ENCODE results near the gene SYT17. TPM values are rescaled to one million over a fixed set of nuclear protein-coding genes. Genes with fewer than 3 reads are reported as not detected.

SYT17 gene
- total RNA-seq, 1 experiment from 2014 or later: 10.3 TPM

DNA sequence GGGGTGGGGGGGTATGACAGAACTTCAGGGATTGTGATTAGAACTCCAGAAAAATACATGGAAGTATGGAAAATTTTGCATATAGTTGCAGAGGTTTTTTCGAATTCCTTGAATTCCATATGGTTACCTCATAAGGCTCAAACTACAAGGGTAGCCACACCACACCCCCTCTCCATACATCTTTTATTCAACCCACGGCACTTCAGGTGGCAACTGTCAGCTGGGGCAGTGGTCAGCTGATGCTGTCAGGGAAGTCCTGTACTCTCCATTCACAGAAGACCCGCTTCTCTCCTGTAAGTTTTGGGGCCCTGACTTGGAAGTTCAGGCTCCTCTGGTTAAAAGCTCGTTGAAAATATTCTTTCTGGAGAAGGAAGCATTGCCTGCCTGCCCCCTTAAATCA lies 60.0 kb downstream of the SYT17 start:
- ChIA-PET POLR2A (no interaction called here), RAD21 (ENCODE audit: low non-redundant PET in 1 of 2, low total read pairs in 2 of 2, uncharacterized antibody in 2 of 2, unreplicated experiment in 2 of 2) (no interaction called here), CTCF (no interaction called here)
- Histone ChIP-seq H3K4me2 (ENCODE audit: low read length) (no peak overlapping the region), H3K79me2 (ENCODE audit: insufficient read depth, low read length) (no peaks in the 10 kb centered on the region), H3K27ac (ENCODE audit: low read depth, low read length) (no peak overlapping the region), H4K20me1 (ENCODE audit: insufficient read depth) (no peaks in the 10 kb centered on the region), H3K4me3 (replicated peaks in 1 of 2; ENCODE audit: low read depth in 1 of 2, low read length in 2 of 2) (no peak overlapping the region), H3K9me3 (ENCODE audit: control insufficient read depth in 1 of 2, insufficient read depth in 1 of 2, low read depth in 1 of 2, low read length in 2 of 2) (no peaks in the 10 kb centered on the region; a peak in 1 of 4 replicates), H2AFZ (ENCODE audit: low read depth, low read length, poor library complexity, severe bottlenecking) (no peak overlapping the region), H3K9ac (ENCODE audit: low read length) (no peak overlapping the region), H3K36me3 (ENCODE audit: control insufficient read depth in 1 of 2, insufficient read depth in 2 of 2, low read length in 2 of 2) (peaks cover 8 to 21% of the 10 kb centered on the region in 2 experiments), H3K27me3 (ENCODE audit: insufficient read depth, low read length) (no peaks in the 10 kb centered on the region), H3K4me1 (ENCODE audit: control insufficient read depth in 1 of 2, insufficient read depth in 2 of 2, low read length in 2 of 2) (peaks cover 0 to 4% of the 10 kb centered on the region in 2 experiments; a peak in 1 of 4 replicates), H3K9me2 (ENCODE audit: insufficient read depth) (no peaks in the 10 kb centered on the region)
- intact Hi-C loops (cut with micrococcal nuclease): no loop called here
- TF ChIP-seq SIN3A (IDR thresholded peaks at IDR 0.05; ENCODE audit: low read depth): no peak
- TF ChIP-seq FOSL1 (IDR thresholded peaks at IDR 0.05; ENCODE audit: low read depth): no peak
- no peak for TF ChIP-seq ELF1 (IDR thresholded peaks at IDR 0.05; ENCODE audit: borderline replicate concordance, low read depth)
- TF ChIP-seq ZBTB33 (IDR thresholded peaks at IDR 0.05; ENCODE audit: extremely low read depth, insufficient replicate concordance, low read length): no peak
- BruUV-seq (replicated peaks): no TSS peak
- no peak for ATAC-seq
- DNase-seq (ENCODE audit: low read depth, low spot score): no peak

- Histone ChIP-seq H3K4me3 (replicated peaks in 1 of 2; ENCODE audit: low read depth in 1 of 2, low read length in 2 of 2) (no peak overlapping the region), H3K4me2 (ENCODE audit: low read length) (no peak overlapping the region), H3K4me1 (ENCODE audit: control insufficient read depth in 1 of 2, insufficient read depth in 2 of 2, low read length in 2 of 2) (peaks cover 0 to 4% of the 10 kb centered on the region in 2 experiments; a peak in 1 of 4 replicates), H3K9me2 (ENCODE audit: insufficient read depth) (no peaks in the 10 kb centered on the region), H4K20me1 (ENCODE audit: insufficient read depth) (no peaks in the 10 kb centered on the region), H3K79me2 (ENCODE audit: insufficient read depth, low read length) (no peaks in the 10 kb centered on the region), H3K27me3 (ENCODE audit: insufficient read depth, low read length) (no peaks in the 10 kb centered on the region), H3K9ac (ENCODE audit: low read length) (no peak overlapping the region), H3K9me3 (ENCODE audit: control insufficient read depth in 1 of 2, insufficient read depth in 1 of 2, low read depth in 1 of 2, low read length in 2 of 2) (no peaks in the 10 kb centered on the region; a peak in 1 of 4 replicates), H3K27ac (ENCODE audit: low read depth, low read length) (no peak overlapping the region), H3K36me3 (ENCODE audit: control insufficient read depth in 1 of 2, insufficient read depth in 2 of 2, low read length in 2 of 2) (peaks cover 8 to 21% of the 10 kb centered on the region in 2 experiments), H2AFZ (ENCODE audit: low read depth, low read length, poor library complexity, severe bottlenecking) (no peak overlapping the region)
- no peak for ATAC-seq
- ChIA-PET POLR2A (no interaction called here), CTCF (no interaction called here), RAD21 (ENCODE audit: low non-redundant PET in 1 of 2, low total read pairs in 2 of 2, uncharacterized antibody in 2 of 2, unreplicated experiment in 2 of 2) (no interaction called here)
- DNase-seq (ENCODE audit: low read depth, low spot score): no peak
- no peak for TF ChIP-seq ZFX (IDR thresholded peaks at IDR 0.05)
- BruUV-seq (replicated peaks): no TSS peak
- intact Hi-C loops (cut with micrococcal nuclease): no loop called here
Measured at GRCh38 chr16:19228575-19228974, 60.5 kb downstream of the SYT17 start.
